HG02884 (cell line): Measurements from ENCODE around the gene ARL15.

ENCODE experiments used
- ATAC-seq: cut with Tn5 transposase; IDR thresholded peaks from one replicate; pipeline ENCODE4 v1.9.1; 2021; ENCODE audit warnings: mild to moderate bottlenecking, moderate library complexity; ENCODE audit not compliant: unreplicated experiment

The ARL15 gene

DNA sequence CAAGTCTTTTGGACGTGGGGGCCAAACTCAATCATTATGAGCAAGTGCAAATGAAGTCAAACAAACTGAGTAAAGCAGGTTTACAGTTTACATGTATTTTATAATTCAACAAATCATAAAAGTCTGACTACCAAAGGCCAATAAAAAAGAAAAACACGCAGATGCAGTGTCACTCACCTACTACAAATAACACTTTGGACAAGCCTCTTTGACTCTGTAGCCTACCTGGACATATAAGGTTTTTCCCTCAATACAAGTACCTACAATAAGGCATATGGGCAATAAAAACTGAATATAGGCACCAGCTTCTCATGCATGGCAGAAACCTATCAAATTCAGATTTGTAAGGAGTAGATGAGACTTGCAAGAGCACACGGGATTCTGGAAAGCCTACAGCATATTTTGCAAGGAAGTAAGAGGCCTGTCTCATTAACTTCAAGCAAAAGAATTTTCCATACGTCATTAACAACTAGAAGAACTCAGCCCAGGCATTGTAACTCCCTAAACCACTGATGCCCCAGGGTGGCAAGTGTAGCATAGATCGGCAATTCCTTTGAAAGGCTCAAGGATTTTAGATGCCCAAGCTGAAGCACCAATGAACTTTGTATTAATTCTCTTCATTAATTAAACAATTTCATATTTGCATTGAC lies 21.7 kb downstream of the ARL15 start:
- ATAC-seq: no peak

DNA sequence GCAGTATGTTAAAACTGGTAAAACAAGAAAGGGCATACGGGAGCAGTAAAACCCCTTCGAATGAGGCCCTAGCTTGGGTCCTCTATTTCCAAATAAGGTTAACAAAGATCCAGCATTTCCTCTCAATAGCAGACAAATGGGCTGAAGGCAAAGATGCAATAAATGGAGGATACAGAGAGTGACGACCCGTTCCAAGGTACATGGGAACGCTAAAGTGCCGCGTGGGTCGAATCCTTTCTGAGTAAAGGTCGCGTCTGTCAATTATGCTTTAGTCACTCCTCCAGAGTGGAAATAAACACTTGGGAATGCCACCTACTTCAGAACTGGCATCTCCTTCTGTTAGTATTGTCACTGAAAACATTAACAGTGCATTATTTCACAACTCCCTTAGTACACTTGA lies 24.7 kb downstream of the ARL15 start:
- no peak for ATAC-seq

DNA sequence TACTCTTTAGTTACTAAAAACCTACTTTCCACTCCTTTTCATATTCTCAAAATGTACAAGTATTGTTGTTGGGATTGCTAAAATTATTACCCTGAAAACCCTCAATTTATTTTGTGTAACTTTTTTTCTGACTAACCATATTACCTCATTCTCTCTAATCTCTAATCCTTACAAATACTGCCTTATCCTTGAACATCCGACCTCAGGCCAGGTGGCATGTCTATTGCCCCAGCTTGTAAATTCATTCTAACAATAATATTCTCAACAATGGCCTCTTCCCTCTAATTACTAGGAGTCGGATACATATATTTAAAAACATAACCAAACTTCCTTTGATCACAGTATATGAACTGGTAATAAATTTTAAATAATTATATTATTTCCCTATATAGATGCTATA lies 25.8 kb downstream of the ARL15 start:
- no peak for ATAC-seq

DNA sequence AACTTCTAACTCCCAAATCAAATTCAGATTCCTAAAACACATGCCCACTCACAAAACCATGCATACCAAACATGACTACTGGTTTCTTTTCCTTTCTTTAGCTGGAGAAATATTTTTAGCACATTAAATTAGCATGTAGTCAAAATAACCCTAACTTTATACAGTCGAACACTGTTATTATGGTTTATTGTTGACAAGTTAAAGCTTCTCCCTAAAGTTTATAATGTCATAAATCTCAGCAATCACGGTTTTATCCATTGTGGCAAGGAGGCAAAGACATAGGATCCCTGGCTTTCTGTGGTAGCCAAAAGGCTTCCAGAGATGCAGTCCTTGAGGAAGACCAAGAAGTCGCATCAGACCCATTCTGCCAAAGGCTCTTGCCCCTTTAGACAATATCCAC lies 27.5 kb downstream of the ARL15 start:
- ATAC-seq: no peak

DNA sequence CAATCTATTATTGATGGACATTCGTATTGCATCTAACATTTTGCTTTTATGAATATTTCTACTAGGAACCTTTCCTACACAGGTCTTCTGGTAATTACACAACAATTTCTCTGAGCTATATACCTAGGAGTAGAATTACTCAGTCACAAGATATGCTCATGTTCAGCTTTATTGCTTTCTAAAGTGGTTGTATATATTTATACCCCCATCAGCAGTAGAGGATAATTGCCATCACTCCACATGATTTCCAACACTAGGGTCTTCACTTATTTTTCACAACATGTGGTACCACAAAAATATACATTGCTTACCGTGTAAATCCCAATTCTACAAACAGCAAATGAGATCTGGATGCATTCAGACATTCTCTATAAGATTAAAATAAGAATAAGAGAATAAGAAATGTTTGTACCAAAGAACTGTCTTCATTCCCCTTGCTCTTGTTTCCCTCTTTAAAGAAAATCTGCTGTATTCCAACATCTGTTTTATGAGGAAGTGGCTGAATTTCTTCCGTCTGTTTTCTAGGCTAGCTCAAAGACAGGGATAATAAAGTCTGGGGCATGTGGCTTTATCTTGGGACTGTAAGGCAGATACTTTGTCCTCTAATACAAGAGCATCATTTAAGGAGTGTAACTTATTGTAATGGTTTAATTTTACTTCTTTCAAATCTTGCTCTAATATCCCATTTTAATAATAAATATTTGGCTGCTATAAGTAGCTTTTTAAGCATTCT lies 28.2 kb downstream of the ARL15 start:
- no peak for ATAC-seq

DNA sequence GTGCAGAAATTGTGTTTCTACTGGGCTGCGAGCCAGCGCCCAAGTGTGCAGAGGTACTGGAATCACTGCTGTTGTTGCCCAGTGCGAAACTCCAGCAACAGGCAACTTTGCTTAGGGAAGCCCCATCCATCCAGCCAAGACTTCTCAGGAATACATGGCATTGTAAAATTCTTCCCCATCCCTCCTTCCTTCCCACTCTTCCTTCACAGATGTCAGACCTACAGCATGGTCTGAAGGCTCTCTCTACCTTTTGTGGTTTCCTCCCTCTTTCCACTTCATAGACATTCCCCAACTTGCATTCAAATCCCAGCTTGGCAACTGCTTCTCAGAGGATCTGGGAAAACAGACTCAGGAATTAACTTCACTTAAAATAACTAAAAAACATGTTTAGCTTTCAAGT lies 30.4 kb downstream of the ARL15 start:
- ATAC-seq: no peak

DNA sequence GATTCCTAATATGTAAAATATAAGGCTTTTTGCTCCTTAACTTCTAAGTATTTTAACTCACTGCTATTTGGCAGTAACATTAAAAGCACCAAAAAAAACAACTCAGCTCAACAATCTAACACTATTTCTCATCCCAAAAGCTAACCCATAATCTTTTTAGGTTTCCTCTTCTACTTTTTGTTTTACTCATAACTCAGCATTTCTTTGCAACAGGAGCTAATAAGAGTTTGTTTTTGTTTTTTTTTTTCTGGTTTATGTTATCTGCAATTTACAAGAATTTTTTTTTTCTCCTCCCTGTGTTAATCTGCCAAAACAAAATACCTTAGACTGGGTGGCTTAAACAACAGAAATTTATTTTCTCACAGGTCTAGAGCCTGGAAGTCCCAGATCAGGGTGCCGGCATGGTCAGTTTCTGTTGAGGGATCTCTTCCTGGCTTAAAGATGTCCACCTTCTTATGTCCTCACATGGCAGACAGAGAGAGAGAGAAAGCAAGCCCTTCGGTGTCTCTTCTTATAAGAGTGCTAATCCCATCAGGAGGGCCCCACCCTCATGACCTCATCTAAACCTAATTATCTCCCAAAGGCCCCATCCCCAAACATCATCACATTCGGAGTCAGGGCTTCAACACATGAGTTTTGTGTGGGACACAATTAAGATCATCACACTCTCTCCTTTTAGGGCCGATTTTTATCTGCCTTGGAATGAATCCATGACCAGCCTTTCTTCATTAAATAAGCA lies 31.2 kb downstream of the ARL15 start:
- no peak for ATAC-seq

DNA sequence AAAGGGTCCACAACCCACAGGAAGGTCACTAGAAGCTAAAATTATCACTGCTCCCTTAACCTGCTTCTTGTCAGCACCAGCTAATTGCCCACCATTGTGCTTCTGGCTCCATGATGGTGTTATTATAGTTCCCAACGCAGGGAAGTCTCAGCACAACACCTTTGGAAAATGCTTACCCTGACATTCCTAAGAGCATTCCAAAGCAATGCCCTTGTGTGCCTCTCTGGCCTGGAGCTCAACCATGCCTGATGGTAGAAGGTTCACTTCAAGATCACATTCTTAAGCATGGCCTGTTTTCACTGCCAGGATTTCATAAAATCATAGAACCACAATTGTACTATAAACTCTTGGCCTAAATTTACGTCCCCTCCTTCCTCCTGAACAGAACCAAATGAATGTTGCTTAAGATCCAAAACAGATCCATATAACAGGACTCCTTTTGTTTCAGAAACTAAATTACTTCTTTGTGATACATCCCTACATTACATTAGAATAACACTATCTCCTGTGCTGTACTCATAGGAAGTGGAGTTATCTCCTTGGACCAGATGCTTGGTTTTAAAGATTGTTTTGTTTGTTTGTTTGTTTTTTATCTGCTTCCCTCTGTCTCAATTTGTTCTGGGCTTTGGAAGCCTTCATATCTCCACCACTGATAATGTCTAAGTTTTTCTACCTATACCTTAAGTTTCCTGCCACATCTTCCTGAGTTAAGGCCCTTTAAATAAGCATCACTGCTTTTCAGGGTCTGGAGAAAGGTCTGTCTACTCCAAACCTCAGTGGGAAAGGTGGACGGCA lies 32.1 kb downstream of the ARL15 start:
- ATAC-seq: no peak

DNA sequence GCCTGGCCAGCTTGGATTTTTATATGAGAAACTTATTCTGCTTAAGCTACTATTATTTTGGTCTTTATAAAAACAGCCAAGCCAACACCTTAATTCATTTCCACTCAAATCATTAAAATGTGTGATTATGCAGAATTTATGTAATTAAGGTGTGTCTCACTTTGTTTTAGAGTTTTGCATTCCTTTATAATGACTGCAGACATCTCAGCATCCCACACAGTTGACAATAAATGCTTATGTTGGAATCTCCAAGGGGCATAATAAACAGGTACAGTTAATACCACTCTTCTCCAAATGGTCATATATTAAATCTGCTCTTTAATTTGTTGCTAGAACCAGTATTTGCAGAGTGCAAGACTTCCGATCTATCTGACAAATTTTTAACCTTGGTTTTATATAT lies 34.3 kb downstream of the ARL15 start:
- no peak for ATAC-seq

DNA sequence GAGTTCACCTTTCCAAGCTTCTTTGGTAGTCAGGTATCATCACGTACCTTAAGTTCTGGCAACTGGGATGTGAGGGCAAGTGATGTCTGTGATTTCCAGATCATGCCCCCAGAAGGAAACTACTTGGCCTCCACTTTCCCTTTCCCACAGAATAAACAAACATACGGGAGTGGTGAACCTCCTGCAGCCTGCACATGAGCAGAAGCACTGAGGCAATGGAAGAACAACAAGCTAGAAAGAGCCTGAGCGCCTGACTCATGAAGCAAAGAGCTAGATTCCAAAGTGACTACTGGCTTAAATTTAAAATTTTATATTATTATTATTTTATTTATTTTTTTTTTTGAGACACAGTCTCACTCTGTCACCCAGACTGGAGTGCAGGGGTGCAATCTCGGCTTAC lies 35.0 kb downstream of the ARL15 start:
- ATAC-seq: no peak

DNA sequence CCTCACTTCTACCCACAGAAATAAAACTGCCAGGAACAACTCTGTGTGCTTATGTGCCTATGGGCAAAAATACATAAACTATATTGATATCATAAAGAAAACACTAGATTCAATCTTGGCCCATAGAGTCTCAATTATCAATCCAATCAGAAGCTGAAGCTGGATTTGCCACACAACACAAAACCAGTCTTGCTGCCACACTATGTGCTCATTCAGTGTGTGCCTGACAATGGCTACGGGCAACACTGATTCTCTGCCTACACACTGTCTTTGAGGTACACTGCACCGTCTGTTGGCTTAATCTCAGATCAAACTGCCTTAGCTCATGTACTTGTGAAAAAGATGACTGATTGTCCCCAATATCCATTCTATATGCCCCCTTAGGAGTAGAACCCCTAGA lies 35.4 kb downstream of the ARL15 start:
- ATAC-seq: no peak

DNA sequence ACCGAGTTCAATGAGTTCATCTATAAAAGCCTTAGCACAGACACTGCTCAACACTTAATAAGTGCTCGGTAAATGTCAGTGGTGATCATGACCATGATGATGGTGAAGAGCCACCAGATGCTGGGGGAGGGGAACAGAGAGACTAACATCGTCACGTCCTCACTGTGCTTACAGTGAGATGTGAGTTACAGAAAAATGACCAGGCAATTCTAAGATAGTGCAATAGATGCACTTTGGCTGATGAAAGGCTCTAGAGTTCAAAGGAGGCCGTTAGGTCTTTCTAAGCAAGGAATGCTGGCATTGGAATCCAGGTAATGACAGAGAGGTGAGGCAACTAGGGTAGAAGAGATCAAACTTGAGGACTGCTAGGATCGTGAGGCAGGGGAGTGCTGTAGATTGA lies 36.7 kb downstream of the ARL15 start:
- ATAC-seq: no peak

DNA sequence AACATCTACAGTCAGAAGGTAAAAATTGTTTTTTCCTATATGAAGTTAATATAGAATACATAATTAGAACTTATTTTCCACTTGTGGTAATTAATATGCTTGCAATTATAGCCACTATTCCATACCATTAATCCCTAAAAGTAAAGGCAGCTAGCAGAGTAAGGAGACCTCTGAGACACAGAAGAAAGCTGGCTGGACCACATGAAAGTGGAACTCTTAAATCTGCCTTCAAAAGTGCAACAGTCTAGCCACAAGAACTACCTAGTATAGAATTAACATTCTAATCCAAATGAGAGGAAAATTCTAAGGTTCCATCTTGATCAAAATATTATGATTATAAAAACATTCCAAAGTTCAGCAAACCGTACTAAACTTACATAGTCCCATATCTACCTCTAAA lies 37.6 kb downstream of the ARL15 start:
- no peak for ATAC-seq

DNA sequence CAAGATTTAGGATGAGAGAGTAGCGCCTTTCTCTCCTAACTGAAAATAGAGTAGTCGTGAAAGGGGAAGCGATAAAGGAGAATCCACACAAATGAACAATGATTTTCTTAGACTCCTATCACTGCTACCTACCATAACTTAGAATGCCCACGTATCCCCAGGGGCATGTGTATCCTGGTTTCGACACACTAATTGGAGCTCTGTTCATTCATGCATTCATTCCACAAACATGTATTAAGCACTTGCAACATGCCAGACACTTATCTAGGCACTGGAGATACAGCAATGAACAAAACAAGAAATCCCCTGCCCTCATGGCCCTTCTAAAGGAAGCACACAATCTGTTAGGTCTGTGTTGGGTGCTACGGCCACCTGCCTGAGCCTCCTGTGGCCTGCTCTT lies 40.0 kb downstream of the ARL15 start:
- ATAC-seq: no peak

DNA sequence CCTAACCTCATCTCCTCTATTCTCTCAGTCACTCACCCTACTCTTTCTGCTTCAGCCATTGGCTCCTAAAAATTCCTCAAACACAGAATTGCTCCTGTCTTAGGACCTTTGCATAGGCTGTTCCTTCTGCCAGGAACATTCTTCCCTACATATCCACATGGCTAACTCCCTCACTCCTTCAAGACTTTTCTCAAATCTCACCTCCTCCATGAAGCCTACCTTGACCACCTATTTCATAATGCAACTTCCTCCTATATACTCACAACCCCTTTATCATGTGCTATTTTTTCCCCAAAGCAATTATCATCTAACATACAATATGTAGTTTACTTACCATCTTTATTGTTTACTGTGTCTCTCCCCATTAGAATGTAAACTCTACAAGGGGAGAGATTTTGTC lies 45.8 kb downstream of the ARL15 start:
- no peak for ATAC-seq

DNA sequence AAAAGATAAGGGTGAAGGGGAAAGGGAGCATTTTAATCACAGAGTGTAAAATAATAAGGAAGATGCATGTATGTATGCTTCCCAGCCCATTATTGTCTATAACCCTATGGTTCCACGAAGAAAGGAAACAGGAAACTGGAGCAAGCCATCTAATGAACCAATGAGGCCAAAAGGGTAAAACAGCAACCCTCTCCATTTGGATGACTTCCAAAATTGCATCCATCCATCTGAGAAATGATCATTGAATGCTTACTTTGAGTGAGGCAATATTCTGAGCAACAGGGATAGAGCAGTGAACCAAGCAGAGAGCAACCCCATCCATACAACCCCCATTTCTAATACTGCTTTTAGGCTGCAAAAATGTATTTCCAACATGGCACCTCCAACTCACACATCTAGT lies 46.9 kb downstream of the ARL15 start:
- ATAC-seq: no peak

DNA sequence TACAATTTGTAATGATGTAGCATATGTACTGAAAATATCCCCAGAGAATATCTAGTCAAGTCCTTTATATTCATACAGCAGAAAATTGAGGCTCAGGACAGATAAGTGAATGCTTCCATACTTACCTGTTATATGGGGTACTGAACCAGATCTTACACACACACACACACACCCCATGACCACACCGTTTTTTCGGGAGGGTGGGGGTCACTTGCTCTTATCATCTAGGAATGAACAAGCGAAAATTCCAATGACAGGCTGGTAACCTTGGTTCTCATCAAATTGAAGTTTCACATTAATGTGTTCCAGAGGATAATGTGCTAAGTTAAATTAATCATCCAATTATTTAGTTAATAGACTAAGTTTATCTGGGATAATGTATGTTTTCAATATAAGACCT lies 48.8 kb downstream of the ARL15 start:
- ATAC-seq: no peak

DNA sequence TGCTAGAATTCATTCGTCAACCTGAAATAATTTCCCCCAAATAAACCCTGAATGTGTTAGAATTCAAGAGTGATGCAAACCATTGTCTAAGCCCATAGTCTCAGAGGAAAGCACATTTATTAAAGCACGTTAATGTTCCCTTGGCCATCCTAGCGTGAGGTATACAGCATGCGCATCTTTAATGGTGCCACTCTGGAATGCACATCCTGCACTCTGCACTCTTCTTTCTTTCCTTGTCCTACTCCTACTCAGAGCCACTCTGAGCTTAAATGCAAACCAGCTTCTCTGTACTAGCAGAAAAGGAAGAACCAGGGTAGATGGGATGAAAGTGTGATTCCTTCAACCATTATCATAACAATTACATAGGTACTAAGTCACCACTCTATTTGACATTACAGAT lies 50.4 kb downstream of the ARL15 start:
- no peak for ATAC-seq

DNA sequence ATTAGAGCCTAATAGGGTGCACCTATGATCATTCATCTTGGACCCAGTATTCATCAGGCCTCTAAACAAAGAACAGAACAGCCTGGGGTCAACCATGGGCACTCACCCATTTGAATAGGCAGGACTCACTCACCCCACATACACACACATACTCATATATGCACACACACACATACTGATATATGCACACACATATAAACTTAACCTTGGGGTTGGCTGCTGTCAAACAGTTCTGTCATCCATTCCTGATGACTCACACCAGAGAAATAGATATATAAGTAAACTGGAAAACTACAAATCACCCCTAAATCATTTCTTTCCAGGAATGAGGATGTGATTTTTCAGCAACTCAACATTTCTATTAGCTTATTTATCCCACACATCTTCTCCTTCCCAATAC lies 51.3 kb downstream of the ARL15 start:
- ATAC-seq: no peak

DNA sequence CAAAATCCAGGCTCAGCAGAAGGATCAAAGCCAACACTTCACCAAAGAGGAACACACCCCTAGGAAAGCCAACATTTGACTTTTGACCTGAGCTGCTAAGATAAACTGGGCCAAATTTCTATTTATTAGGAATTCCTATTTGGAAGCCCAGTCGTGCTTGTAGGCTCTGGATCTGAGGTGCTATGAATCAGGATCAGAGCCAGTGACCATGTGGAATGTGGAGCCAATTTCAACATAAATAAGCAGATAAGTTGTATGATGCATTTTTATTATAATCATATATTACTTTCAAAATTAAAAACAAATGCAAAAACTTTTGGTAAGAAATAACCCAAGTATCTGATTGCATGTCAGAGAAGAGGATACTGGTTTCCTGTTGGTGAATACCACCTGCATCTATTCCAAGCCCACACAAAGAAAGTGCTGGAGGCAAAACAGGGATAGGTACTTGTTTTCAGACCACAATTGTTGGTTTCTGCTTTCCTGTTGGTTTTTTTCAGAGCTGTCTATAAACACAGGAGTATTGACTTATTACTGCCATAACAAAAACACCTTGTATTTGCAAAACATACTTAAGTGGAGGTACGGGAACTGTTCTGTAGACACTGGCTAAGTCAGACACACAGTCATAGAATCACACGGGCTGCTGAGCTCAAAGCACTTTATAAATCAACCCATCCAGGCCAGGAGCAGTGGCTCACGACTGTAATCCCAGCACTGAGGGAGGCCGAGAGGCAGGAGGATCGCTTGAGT lies 52.8 kb downstream of the ARL15 start:
- ATAC-seq: no peak
